Activated CD8-positive, alpha-beta memory T cell treated with anti-CD3 and anti-CD28 coated beads for 4 hours (primary cell): ENCODE results near the gene HTT.
"Not testable (repeated sequence)": the region's sequence is repeated elsewhere in the genome, so short reads cannot be mapped to it uniquely, and the experiment has no call there.

Source experiments
- DNase-seq, 2 donors: peaks; one replicate each; pipeline ENCODE4 v3.0.0-alpha.2; 2020; ENCODE audit warnings: low read depth in 2 of 2

Gene HTT

DNA sequence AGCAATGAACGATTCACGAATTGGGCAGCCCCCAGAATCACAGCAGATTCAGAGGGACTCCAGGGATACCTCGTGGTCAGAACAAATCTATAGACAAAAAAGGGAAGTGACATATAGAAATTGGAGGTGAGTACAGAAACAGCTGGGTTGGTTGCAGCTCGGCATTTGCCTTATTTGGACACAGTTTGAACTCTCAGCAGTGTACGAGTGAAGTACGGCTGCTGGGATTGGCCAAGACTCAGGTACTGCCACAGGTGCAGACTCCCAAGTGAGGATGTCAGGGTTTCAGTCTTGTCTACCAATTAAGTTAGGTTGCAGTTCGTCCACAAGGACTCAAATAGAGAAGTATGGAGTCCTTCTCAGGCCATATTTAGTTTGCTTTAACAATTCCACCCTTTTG, 28.3 kb upstream of the HTT start:
- DNase-seq = no peak

DNA sequence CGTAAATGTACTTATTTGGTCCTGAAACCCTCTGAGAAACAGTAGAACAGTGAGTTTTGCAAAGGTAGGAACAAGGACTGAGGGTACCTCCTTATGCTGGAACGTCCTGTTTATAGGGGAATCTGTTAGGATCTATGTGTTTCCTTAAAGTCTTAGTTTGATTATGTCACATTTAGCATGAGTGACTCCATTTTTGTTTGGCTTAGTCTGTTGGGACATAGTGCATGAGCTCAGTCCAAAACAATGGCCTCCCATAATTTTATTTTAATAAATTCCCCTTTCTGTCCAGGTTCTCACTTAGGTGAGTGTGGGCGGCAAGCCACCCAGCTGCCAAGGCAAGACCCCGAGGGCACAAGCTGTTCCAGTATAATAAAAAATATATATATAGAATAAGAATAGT, 27.9 kb upstream of the HTT start:
- DNase-seq = no peak

GRCh38 chr4:3047464-3048286, 26.8 kb upstream of the HTT start:
- DNase-seq = peak; percentile 37 to 58

DNA sequence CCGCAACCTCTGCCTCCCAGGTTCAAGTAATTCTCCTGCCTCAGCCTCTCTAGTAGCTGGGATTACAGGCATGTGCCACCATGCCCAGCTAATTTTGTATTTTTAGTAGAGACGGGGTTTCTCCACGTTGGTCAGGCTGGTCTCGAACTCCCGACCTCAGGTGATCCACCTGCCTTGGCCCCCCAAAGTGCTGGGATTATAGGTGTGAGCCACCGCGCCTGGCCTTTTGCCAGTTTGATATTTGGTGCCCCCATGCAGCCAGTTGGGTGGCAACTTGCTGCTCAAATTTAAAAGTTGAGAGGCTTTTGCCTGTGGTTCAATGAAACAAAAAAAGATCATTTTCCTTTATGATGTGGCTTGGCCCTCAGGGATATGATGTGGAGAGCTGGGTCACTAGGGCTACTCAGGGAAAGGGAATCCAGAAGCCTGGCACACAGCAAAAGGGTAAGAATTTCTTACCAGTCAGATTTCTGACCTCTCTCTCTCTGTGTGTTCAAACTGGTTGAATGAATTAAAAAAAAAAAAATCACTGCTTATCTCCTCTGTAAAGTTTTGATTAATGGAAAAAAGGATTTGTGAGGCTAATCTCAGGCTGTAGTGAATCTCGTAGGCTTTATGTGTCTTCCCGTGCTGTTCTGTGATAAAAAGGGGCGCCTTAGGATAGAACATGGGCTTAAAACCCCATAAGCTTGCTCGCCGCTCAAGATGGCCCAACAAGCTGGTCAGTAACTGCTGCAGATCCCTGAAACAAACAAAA, 23.2 kb upstream of the HTT start:
- not testable (repeated sequence) for DNase-seq

GRCh38 chr4:3054169-3054759, 20.2 kb upstream of the HTT start:
- DNase-seq = no peak

- no peak for DNase-seq
Measured at GRCh38 chr4:3059943-3060342, 14.5 kb upstream of the HTT start.

- no peak for DNase-seq
Measured at GRCh38 chr4:3060946-3061345, 13.5 kb upstream of the HTT start.

- no peak for DNase-seq
Measured at GRCh38 chr4:3062471-3062870, 12.0 kb upstream of the HTT start.

DNA sequence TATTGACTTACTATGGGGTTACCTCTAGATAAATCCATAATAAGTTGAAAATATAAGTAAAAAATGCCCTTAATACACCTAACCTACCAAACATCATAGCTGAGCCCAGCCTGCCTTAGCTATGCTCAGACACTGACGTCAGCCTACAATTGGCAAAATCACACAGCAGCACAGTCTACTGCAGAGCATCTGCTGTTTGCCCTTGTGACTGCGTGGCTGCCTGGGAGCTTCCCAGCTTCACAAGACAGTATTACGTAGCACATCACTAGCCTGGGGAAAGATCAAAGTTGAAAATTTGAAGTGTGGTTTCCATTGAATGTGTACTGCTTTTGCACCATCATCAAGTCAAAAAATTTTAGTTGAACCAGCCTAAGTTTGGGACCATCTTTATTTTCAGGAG, 8.9 kb upstream of the HTT start:
- DNase-seq = no peak

DNA sequence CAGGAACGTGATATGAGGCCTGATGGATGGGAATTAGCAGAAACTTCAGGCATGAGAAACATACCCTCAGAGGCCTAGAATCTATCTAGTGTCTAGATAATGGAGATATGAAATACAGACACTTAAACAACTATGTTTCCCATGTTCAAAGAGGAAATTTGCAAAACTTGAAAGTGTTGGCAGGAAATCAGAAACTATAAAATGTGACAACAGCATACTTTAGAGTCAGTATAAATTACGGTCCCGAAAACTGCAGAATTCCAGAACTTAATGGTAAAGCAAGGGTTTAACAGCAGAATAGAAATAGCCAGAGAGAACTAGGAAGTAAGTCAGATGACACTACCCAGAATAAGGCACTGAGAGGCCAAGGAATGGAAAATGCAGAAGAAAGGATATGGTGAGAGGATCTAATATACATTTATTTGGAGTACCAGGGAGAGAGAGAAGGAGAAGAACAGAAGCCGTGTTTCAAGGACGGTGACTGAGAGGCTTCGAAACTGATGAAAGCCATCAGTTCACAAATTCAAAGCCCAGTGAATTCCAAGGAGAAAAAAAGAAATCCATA, 7.6 kb upstream of the HTT start:
- DNase-seq = no peak

- DNase-seq = no peak
Measured at GRCh38 chr4:3067473-3068001, 6.9 kb upstream of the HTT start.

DNA sequence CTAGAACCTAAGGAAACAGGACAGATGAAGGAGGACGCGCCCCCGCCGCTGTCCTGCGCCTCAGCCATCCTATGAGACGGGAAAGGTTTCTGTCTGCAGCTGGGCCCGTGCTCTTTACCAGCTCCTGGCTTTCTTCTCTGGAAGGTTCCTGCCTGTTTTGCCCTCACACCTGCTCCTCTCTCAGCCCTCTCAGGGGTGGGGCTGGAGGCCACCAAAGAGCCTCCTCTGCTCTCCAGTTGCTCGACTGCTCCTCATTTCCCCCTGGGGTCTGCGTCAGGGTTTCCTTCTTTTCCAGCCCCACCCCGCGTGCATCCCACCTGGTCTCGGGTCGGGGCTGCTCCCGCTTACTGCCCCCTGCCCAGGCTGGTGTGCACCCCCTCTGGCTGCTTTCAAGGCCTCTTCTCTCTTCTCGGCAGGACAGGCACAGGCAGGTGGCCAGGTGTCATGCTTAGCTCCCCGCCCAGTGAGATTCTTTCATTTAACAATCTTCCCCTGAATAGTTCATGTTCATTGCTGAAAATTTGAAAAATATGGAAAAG, 4.8 kb upstream of the HTT start:
- DNase-seq = no peak

- no peak for DNase-seq
Measured at GRCh38 chr4:3070709-3071500, 3.6 kb upstream of the HTT start.

GRCh38 chr4:3071811-3072210, 2.7 kb upstream of the HTT start:
- no peak for DNase-seq

GRCh38 chr4:3073158-3074077, 1.1 kb upstream of the HTT start:
- no peak for DNase-seq

GRCh38 chr4:3074846-3075651, 568 bp downstream of the HTT start:
- DNase-seq = peak; percentile 10 to 22

- no peak for DNase-seq
Measured at GRCh38 chr4:3075652-3075981, 1.1 kb downstream of the HTT start.

DNA sequence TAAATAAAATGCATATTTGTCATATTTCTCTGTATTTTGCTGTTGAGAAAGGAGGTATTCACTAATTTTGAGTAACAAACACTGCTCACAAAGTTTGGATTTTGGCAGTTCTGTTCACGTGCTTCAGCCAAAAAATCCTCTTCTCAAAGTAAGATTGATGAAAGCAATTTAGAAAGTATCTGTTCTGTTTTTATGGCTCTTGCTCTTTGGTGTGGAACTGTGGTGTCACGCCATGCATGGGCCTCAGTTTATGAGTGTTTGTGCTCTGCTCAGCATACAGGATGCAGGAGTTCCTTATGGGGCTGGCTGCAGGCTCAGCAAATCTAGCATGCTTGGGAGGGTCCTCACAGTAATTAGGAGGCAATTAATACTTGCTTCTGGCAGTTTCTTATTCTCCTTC, 3.3 kb downstream of the HTT start:
- no peak for DNase-seq

- no peak for DNase-seq
Measured at GRCh38 chr4:3079694-3080123, 5.2 kb downstream of the HTT start.
